ENCODE results near the gene ITGB8. TPM values are rescaled to one million over a fixed set of nuclear protein-coding genes. Genes with fewer than 3 reads are reported as not detected.

The ITGB8 gene
- polyA plus RNA-seq, 4 donors, result 39.7 to 48.5 (median 42.2) TPM

GRCh38 chr7:20307119-20307518, 23.6 kb upstream of the ITGB8 start:
- DNase-seq (ENCODE audit: low read depth in 4 of 4, low spot score in 3 of 4), result peak in 3 of 4 donors; percentile 49 to 58 (median 57)

- no peak for DNase-seq (ENCODE audit: low read depth in 4 of 4, low spot score in 3 of 4)
Measured at GRCh38 chr7:20307901-20308300, 22.8 kb upstream of the ITGB8 start.

DNA sequence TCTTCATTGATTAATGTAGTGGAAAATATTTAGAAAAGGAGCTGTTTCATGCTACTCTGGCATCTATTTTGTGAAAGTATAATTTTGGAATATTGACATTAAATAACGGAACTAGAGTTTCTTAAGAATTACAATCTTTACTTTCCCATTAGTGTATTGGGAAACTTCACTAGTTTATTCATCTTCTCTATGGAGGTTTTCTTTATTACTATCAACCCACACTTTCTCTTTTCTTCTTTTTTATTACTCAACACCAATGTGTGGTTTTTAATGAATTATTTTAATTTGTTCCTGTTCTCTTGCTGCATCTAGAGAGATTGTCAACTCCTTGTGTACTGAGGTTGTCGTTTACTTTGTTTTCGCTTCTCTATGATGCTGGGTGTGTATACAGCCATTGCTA, 20.4 kb upstream of the ITGB8 start:
- DNase-seq (ENCODE audit: low read depth in 4 of 4, low spot score in 3 of 4), result no peak

DNA sequence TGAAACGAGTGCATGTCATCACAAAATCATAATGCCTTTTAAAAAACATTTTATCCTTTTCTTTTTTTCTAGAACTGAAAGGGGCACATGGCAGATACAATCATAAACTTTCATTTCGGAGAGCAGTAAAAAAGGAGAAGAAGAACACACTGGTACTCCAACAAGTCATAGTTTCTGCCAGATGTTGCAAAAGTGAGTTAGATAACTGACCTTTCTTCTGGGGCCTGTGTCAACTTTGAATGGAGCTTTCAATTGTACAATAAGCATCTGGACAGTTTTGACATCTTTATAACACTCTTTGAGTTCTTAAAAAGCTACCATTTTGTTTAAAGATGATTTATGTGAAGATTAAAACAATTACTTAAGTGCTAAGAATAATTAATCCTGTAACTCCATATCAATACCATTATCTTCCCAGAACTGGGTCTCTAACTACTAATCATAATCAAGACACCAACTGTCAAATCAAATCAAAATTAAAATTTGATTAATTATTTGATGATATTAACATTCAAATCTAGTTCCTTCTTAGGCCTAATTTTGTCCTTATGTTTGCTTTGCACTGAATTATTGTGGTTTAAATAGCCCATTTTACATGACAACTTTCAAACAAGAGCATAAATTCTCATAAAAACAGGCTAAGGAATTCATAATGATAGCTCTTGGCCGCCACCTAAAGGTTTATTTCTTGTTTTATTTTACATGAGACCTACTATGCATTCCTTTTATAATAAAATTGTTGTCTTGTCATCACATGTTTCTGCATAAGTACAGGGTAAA, 19.5 kb upstream of the ITGB8 start:
- no peak for DNase-seq (ENCODE audit: low read depth in 4 of 4, low spot score in 3 of 4)

GRCh38 chr7:20311743-20312042, 19.0 kb upstream of the ITGB8 start:
- DNase-seq (ENCODE audit: low read depth in 4 of 4, low spot score in 3 of 4), result no peak

DNA sequence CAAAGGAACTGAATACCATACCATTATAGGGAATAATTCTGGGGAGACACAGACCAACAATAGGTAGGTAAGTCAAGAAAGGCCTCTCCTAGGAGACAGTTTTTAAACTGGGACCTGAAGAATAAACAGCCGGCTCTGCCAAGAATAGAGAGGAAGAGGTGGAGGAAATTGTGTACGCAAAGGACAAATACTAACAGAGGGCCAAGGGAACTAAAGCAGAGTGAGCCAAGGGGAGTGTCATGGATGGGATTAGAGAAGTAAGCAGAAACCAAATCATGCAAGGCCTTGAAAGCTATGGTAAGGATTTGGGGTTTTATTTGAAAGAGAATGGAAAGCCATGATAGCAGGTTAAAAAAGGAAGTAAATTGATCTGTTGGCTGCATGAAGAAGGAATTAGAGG, 18.1 kb upstream of the ITGB8 start:
- no peak for DNase-seq (ENCODE audit: low read depth in 4 of 4, low spot score in 3 of 4)

DNA sequence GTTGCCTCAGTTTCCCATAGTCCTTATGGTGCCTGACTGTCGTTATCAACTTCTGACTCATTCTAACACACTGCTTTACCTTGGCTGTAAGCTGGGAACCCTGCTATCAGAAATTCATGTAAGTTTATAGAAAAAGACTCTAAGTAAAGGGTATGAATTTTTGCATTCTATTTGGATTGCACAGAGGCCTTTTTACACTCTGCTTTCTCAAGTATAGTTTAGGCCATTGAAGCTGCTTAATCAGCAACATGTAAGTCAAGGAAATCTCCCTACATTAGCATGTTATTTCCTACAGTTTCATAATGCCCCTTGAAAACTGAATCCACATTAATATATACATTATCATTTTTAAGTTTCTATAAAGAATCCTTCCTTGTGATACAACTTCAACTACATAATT, 17.1 kb upstream of the ITGB8 start:
- no peak for DNase-seq (ENCODE audit: low read depth in 4 of 4, low spot score in 3 of 4)

DNA sequence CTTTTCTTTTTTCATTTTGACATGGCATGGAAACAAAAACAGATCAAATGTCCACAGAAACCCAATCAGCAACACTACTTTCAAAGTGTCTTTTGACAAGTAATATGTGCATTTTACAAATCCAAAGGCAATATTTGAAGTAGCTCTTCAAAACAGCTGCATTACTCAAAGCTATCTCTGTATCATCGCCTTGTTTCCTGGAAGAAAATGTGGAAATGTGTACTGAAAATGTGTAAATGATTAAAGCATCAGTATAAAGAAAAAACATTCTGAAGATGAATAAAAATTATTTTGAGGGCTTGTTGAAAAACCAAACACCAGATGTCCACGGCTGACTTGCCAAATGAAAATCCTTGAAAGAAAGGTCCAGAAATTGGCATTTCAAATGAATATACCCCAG, 16.5 kb upstream of the ITGB8 start:
- no peak for DNase-seq (ENCODE audit: low read depth in 4 of 4, low spot score in 3 of 4)

DNA sequence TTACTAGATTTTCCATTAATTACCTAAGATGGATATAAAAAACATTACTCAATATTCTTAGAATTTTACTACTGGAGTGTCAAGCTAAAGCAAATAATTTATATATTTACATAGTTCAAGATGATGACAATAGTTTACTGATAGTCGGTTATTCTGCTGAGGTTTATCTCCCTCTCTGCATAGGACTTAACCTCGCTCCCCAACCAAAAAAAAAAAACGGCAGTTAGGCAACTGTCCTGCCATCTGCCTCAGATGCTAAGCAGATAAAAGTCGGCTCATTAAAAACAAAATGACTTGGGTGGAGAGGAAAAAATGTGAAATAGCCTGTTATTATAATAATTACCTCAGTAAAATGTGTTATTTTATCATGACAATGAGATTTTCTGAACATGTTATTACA, 14.0 kb upstream of the ITGB8 start:
- DNase-seq (ENCODE audit: low read depth in 4 of 4, low spot score in 3 of 4), result no peak

DNA sequence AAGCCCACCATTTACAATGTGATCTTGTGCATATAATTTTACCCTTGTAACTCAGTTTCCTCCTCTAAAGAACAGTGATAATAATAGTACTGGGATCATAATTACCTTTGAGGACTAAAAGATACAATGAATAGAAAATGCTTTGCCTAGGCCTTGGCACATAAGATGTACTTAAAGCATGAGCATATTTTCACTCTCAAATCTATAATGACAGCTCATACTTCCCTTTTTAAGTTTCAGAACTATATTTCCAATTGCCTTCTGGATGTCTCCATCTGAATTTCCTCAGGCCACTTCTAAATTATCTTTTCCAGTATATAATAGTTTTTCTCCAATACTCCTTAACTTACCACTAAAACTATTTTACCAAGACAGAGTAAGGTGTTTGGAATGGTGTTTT, 13.3 kb upstream of the ITGB8 start:
- DNase-seq (ENCODE audit: low read depth in 4 of 4, low spot score in 3 of 4), result no peak

DNA sequence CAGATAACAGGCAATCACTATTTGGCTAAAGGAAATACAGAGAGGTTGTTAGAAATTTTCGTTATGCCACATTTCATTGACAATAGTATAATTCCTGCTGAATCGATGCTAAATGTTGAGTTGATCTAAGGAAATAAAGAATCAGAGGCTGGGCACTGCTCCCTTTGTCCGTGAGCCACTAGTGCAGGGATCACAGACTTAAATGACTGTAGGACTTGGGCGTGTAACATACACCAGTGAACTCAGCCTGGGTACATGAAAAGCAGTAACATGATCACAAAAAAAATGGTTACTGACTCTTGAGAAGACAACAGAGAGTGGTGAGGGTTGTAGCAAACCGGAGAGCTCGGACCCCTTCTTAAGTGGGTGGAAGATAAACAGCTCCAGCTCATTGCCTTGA, 11.8 kb upstream of the ITGB8 start:
- DNase-seq (ENCODE audit: low read depth in 4 of 4, low spot score in 3 of 4), result no peak

- no peak for DNase-seq (ENCODE audit: low read depth in 4 of 4, low spot score in 3 of 4)
Measured at GRCh38 chr7:20320322-20320721, 10.4 kb upstream of the ITGB8 start.

DNA sequence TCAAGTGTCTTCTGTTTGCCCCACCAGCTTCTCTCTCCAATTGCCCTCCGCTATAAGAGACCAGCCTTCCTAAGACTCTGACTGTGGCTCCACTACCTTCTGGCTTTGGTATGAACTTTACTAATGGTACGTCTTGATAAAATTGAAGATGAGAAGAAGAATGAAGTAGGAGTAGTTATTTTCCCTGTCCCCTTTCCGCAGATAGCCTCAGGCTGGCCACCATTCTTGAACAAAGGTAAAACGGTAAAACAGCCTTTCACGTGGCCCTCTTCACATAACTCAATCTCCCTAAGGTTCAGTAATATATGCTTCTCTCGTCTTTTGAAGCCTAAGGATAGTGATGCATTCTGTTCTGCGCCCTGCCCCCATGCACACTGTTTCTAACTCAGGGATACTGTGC, 9.9 kb upstream of the ITGB8 start:
- no peak for DNase-seq (ENCODE audit: low read depth in 4 of 4, low spot score in 3 of 4)

DNA sequence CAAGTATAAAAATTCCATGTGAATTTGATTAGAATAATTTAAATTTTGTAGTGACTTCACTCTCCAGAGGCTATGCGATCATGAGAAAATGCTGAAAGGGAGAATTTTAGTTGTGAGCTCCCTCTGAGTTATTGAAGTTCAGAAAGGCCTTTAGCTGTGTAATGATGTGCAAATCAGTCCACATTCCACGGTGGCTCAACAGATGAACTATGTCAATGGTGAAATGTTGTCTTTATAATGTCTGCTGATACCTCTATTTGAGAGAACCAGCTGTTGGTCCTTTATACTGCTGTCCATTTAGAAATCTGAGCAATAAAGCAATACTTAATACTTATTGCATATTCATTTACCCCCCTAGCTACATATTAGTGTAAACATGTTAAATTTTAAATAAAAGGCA, 7.1 kb upstream of the ITGB8 start:
- DNase-seq (ENCODE audit: low read depth in 4 of 4, low spot score in 3 of 4), result no peak

DNA sequence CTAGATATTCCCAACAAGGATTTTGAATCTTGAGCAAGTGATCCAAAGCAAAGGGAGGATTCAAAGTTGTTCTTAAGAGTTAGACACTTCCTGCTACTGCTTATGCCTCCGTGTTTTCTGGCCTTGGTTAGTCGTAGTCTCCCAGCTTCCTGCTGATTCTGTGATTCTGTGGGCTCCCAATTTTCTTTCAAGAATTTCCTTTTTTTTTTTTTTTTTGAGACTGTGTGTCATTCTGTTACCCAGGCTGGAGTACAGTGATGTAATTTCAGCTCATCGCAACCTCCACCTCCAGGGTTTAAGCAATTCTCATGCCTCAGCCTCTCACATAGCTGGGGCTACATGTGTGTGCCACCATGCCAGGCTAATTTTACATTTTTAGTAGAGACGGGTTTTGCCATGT, 4.4 kb upstream of the ITGB8 start:
- DNase-seq (ENCODE audit: low read depth in 4 of 4, low spot score in 3 of 4), result no peak

DNA sequence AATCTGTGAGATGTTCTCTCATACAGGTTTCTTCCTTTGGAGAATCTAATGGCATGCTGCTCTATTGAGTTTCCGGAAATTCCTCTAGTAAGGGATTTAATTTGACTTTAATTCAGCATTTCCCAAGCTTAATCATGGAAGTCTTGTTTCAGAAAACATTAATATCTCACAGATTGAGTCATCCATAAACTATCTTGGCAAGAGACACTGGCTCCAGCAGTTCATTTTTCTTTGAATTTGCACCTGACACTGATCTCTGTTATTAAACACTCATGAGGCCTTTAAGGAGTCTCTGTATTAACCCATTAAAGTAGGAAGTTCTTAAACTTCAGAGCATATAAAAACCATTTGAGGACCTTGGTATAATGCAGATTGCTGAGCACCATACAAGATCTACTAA, 3.6 kb upstream of the ITGB8 start:
- DNase-seq (ENCODE audit: low read depth in 4 of 4, low spot score in 3 of 4), result no peak

GRCh38 chr7:20328027-20328426, 2.7 kb upstream of the ITGB8 start:
- no peak for DNase-seq (ENCODE audit: low read depth in 4 of 4, low spot score in 3 of 4)

DNA sequence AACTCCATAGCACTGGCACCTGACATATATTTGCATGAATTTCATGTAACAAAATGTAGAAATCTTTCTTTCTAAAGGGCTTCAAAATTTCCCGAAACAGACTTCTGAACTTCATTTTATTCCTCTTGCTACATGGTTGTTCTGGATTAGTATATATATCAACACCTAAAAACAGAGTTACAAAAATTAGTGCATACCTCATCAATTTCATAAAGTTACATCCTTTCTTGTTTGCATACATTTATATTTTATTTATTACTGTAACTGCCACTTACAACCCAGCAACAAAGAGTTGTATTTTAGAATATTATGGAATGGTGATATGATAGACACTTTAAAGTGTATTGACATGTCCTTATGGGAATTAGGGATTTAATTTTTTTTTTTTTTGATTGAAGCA, 2.0 kb upstream of the ITGB8 start:
- no peak for DNase-seq (ENCODE audit: low read depth in 4 of 4, low spot score in 3 of 4)

GRCh38 chr7:20329389-20330238, 1.1 kb upstream of the ITGB8 start:
- peak in 3 of 4 donors; percentile 69 to 72 (median 70) for DNase-seq (ENCODE audit: low read depth in 4 of 4, low spot score in 3 of 4)

DNA sequence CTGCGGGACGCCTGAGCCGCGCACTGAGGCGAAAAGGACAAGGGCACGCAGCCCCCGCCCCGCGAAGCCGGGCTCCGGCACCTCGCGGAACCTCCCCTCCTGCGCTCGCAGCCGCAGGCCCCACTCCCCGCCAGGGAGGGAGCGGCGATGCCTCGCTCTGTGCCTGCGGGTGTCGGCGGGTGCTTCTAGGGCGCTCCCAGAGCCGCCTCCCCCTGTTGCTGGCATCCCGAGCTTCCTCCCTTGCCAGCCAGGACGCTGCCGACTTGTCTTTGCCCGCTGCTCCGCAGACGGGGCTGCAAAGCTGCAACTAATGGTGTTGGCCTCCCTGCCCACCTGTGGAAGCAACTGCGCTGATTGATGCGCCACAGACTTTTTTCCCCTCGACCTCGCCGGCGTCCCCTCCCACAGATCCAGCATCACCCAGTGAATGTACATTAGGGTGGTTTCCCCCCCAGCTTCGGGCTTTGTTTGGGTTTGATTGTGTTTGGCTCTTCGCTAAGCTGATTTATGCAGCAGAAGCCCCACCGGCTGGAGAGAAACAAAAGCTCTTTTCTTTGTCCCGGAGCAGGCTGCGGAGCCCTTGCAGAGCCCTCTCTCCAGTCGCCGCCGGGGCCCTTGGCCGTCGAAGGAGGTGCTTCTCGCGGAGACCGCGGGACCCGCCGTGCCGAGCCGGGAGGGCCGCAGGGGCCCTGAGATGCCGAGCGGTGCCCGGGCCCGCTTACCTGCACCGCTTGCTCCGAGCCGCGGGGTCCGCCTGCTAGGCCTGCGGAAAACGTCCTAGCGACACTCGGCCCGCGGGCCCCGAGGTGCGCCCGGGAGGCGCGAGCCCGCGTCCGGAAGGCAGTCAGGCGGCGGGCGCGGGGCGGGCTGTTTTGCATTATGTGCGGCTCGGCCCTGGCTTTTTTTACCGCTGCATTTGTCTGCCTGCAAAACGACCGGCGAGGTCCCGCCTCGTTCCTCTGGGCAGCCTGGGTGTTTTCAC, 519 bp downstream of the ITGB8 start:
- DNase-seq (ENCODE audit: low read depth in 4 of 4, low spot score in 3 of 4), result peak in 1 of 4 donors; percentile 51

Measured in right renal pelvis (tissue), 4 donors.